WTC11 (cell line): ENCODE data around the gene DTNB.

Source experiments
- CTCF ChIP-seq: fragments of 200-600 bp; IDR thresholded peaks from 2 replicates; pipeline ENCODE4 v1.8.0; 2022; ENCODE audit warnings: antibody characterized with exemption
- ESRRA ChIP-seq: sonication (generic); formaldehyde crosslinking; IDR thresholded peaks from 2 replicates; pipeline ENCODE4 v1.8.1; 2022; ENCODE audit warnings: mild to moderate bottlenecking, missing genetic modification reagents, borderline replicate concordance
- MLX ChIP-seq: sonication (generic); formaldehyde crosslinking; IDR thresholded peaks from 2 replicates; pipeline ENCODE4 v1.8.1; 2023; ENCODE audit warnings: mild to moderate bottlenecking, missing genetic modification reagents, moderate library complexity
- MXD4 ChIP-seq: fragments of 250-450 bp; sonication (Bioruptor Pico); IDR thresholded peaks from 2 replicates; pipeline ENCODE4 v1.8.0; 2021; ENCODE audit warnings: mild to moderate bottlenecking, moderate library complexity, borderline replicate concordance
- NFYB ChIP-seq: sonication (generic); formaldehyde crosslinking; conservative IDR thresholded peaks from 2 replicates; pipeline ENCODE4 v1.8.0; 2022; ENCODE audit warnings: low read depth, missing genetic modification reagents
- NR2C2 ChIP-seq: sonication (generic); formaldehyde crosslinking; IDR thresholded peaks from 2 replicates; pipeline ENCODE4 v1.8.0; 2022; ENCODE audit warnings: mild to moderate bottlenecking, missing genetic modification reagents

GRCh38 chr2:25493207-25493606 is 180.2 kb downstream of the DTNB start:
- no peak for TF ChIP-seq MLX (CRISPR knock-in tag)
- TF ChIP-seq NR2C2 (CRISPR knock-in tag): no peak
- TF ChIP-seq CTCF: no peak
- no peak for TF ChIP-seq ESRRA (CRISPR knock-in tag)
- TF ChIP-seq NFYB (CRISPR knock-in tag): no peak
- no peak for TF ChIP-seq MXD4 (CRISPR knock-in tag)
